Kidney capillary endothelial cell (primary cell): ENCODE results near the gene KCNJ4.
"Not testable (repeated sequence)": the region's sequence is repeated elsewhere in the genome, so short reads cannot be mapped to it uniquely, and the experiment has no call there.

Source experiments
- DNase-seq: peaks from one replicate; pipeline ENCODE4 v3.0.0-alpha.2; 2018; ENCODE audit warnings: low spot score

The KCNJ4 gene

DNA sequence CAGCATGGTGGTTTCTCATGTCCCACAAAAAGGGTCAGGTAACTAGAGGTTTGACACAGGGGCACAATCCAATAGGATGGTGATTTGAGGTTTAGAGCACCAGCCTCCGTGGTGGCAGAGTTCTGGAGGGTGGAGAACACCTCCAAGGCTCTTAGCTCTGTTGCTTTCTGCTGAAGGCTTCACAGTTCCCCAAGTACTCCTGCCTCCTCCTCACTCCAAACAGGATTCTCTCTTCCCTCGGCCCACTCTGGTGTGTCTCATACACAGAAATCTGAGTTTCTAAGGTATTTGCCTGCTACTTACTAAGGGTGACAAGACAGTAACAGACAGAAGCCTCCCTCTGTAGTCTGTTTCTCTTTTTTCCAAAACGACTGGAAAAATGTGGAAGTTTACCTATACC lies 73.6 kb downstream of the KCNJ4 start:
- not testable (repeated sequence) for DNase-seq
